GM12891 (cell line): Measurements from ENCODE around the gene TCAP.
A peak's percentile ranks its signal among the peaks of the same experiment; 100 is the strongest.

Experiments
- DNase-seq: peaks from one replicate; pipeline ENCODE4 v3.0.0; 2011; ENCODE audit warnings: low spot score; ENCODE audit not compliant: insufficient read length
- FAIRE-seq: peaks from 2 replicates; lab custom pipeline; 2011; peaks lifted over from hg19 to GRCh38; lab: Jason Lieb, UNC
- PAX5 ChIP-seq: IDR thresholded peaks from 2 replicates; pipeline ENCODE4 v1.6.1; 2011; ENCODE audit warnings: low read length, moderate library complexity, mild to moderate bottlenecking; ENCODE audit not compliant: insufficient read depth, severe bottlenecking
- POLR2A ChIP-seq: IDR thresholded peaks from 2 replicates; pipeline ENCODE4 v1.6.1; 2011; ENCODE audit warnings: low read depth, low read length, control low read depth
- POLR2AphosphoS5 ChIP-seq: IDR thresholded peaks from 2 replicates; pipeline ENCODE4 v1.6.1; 2011; ENCODE audit warnings: low read depth, low read length, control low read depth
- POU2F2 ChIP-seq: IDR thresholded peaks from 2 replicates; pipeline ENCODE4 v1.6.1; 2011; ENCODE audit warnings: low read depth, mild to moderate bottlenecking, control low read depth, low read length, moderate library complexity
- SPI1 ChIP-seq: IDR thresholded peaks from 2 replicates; pipeline ENCODE4 v1.6.1; 2011; ENCODE audit warnings: low read depth, low read length, control low read depth
- TAF1 ChIP-seq: IDR thresholded peaks from 2 replicates; pipeline ENCODE4 v1.6.1; 2011; ENCODE audit warnings: low read depth, low read length, control low read depth

The TCAP gene

DNA sequence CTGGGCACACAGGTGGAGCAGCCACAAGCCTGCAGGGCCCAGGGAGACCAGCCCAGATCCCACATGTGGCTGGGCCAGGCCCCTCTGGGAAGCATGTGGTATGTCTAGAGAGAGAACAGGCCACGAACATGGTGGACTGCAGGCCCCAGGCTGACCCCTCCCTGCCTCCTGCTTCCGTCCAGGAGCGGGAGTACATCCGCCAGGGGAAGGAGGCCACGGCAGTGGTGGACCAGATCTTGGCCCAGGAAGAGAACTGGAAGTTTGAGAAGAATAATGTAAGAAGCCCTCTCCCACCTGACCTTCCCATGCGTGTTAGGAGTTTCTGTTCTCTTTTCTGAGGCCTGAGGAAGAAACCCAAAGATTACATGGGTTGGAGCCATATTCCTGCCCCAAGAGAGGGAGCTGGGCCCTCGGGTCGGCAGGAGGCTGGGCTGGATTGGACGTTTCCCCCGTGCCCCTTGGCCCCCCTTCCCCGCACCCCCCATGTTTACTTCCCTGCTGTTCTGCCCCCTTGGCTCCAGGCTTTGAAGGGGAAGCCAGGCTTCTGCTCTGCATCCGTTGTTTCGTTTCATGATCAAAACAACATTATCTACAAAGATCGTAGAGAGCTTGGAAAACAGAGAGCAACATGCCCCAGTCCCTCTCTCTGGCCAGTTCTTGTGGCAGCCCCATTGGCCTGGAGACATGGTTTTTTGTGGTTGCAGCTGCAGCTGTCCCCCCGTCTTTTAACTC is 5.7 kb upstream of the TCAP start:
- TF ChIP-seq POLR2A (no peak), SPI1 (peak; percentile 87)
- no peak for DNase-seq
- peak; percentile 9 for FAIRE-seq

DNA sequence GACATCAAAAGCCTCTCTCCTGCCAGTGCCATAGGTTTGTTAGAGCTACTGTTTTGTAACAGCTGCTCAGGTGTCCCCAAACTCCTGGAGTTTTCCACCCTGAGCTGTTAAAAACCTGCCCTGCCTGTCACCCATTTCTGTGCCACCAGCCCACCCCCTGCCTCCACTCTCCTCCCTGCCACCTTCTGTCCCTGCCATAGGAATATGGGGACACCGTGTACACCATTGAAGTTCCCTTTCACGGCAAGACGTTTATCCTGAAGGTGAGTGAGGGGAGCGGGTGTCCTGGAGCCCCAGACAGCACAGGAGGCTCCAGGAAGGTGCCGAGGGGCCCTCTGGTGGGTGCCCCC is 5.2 kb upstream of the TCAP start:
- DNase-seq: no peak
- no peak for FAIRE-seq
- TF ChIP-seq POLR2A: no peak
- no peak for TF ChIP-seq PAX5
- no peak for TF ChIP-seq SPI1
- no peak for TF ChIP-seq POU2F2
- no peak for TF ChIP-seq POLR2AphosphoS5
- no peak for TF ChIP-seq TAF1

DNA sequence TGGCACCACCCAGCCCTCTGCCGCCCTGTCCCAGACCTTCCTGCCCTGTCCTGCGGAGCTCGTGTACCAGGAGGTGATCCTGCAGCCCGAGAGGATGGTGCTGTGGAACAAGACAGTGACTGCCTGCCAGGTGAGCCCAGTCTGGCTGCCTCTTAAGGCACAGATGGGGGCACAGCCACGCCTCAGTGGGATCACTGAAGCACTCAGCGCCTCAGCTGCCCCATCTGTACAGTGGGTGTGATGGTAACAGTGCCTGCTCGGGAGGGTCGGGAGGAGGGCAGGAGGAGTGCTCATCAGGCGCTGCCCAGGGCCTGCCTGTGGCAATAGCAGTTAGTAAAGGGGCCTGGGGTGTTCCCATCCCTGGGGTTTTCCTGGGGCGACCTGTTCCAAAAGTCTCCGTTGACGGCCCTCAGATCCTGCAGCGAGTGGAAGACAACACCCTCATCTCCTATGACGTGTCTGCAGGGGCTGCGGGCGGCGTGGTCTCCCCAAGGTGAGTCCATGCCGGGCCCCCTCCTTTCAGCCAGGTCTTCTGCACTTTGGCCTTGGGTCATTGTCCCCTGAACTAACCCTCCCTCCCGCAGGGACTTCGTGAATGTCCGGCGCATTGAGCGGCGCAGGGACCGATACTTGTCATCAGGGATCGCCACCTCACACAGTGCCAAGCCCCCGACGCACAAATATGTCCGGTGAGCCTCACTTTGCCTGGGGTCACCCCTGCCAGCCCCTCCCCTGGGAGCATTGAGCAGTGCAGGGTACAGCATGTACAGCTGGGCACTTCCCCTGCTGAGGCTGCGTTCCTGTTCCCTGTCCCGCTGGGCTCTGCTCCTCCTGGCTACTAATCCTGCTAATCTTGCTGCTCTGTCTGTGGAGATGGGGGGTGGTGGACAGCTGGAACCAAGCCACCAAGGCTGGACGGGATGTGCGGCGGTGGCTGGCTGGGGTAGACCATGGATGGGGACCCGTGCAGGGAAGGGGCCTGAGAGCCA is 4.5 kb upstream of the TCAP start:
- TF ChIP-seq POU2F2: no peak
- no peak for TF ChIP-seq TAF1
- no peak for TF ChIP-seq POLR2A
- no peak for TF ChIP-seq POLR2AphosphoS5
- TF ChIP-seq SPI1: no peak
- TF ChIP-seq PAX5: no peak
- DNase-seq (no peak), FAIRE-seq (no peak)

DNA sequence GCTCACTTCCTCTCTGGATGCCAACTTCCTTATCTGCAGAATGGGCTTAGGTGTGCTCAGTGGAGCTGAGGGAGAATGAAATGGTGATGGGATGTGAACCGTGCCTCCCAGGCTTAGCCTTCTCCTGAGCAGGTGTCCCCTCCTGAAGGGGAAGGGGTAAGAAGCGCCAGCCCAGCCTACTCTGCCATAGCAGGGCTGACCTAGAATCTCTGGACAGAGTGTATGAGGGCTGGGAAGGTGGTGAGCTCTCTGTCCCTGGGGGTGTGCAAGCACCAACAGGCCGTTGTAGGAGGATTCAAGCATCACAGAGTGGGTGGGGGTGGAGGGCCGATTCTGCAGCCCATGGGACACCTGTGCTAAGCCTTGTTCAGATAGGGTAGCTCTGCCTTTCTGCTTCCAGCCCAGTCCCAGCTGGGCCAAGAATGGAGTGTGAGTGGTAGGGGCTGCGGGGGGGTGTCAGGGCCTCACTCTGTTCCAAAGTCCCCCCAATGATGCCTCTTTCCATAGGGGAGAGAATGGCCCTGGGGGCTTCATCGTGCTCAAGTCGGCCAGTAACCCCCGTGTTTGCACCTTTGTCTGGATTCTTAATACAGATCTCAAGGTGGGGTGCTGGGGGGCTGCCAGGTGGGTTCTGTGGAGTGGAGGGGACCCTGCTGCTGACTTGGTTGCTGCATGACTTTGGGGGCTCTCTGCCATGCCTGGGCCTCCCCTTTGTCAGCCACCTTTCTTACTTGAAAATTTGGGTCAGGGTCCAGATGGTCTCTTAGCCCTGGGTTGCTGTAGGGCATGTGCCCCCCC is 3.2 kb upstream of the TCAP start:
- TF ChIP-seq SPI1 (peak; percentile 7; the same call in 1 of the 2 replicates), TAF1 (no peak)
- FAIRE-seq: no peak
- no peak for DNase-seq

DNA sequence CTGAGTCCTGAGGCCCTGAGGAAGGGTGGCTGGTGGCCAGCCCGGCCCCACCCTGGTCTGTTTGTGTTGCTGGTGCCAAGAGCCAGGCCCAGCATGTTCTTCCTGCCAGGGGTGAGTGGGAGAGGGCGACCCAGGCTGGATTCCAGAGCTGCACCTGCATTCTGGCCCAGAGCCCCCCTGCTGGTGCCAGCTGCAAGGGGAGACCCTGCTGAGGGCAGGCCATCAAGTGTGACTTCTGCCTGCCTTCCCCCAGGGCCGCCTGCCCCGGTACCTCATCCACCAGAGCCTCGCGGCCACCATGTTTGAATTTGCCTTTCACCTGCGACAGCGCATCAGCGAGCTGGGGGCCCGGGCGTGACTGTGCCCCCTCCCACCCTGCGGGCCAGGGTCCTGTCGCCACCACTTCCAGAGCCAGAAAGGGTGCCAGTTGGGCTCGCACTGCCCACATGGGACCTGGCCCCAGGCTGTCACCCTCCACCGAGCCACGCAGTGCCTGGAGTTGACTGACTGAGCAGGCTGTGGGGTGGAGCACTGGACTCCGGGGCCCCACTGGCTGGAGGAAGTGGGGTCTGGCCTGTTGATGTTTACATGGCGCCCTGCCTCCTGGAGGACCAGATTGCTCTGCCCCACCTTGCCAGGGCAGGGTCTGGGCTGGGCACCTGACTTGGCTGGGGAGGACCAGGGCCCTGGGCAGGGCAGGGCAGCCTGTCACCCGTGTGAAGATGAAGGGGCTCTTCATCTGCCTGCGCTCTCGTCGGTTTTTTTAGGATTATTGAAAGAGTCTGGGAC is 2.4 kb upstream of the TCAP start:
- FAIRE-seq (no peak), DNase-seq (no peak)
- TF ChIP-seq POLR2A: no peak
- TF ChIP-seq POU2F2: no peak
- TF ChIP-seq PAX5: no peak
- TF ChIP-seq SPI1: no peak
- TF ChIP-seq TAF1: no peak
- no peak for TF ChIP-seq POLR2AphosphoS5

DNA sequence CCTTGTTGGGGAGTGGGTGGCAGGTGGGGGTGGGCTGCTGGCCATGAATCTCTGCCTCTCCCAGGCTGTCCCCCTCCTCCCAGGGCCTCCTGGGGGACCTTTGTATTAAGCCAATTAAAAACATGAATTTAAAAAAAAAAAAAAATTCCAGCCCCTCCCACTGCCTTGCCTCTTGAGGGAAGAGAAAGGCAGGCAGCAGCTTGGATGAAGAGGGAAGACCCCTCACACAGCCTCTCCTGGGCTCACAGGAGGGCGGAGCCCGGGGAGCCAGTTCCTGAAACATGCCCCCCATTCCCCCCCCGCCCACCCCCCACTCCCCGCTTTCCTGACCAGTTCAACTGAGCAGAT is 1.8 kb upstream of the TCAP start:
- FAIRE-seq: no peak
- DNase-seq: no peak
- no peak for TF ChIP-seq PAX5
- TF ChIP-seq POLR2AphosphoS5: no peak
- TF ChIP-seq POU2F2: no peak
- TF ChIP-seq TAF1: no peak
- TF ChIP-seq POLR2A: no peak
- no peak for TF ChIP-seq SPI1

DNA sequence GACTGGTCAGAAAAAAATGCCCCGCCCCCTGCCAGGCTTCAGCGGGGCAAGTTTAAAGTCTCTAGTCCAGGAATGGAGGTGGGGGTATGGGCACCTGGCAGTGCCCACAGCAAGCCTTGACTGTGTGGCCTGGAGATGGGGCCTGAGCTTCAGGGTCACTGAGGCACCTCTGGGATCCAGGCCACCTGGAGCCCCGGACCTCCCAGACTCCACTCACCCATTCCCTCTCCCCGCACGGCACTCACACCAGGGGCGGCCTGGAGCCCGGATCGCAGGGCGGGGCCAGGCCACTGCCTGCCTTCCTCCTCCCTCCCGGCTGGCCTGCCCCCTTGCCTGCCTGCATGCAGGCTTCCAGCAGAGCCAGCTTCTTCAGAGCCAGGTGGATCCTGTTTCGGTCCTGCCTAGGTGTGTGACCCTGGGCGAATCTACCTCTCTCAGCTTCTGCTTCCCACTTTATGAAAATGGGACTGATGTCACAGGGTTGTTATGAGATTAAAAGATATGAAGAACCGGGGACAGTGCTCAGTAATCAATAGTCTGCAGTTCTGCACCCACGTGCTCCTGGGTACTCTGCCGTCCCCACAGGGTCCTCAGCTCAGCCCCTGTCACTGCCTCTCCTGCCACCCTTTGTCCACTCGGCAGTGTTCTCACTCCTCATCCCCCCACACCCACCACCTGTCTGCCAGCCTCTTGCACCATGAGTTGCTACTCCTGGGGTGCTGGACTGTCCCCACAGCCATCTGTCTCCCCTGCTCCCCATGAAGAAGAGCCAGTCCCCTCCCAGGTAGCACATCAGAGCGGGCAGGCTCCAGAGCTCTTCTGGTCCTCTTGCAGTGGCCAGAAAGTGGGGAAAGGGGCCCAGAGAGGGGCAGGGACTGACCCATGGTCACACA is 1.2 kb upstream of the TCAP start:
- FAIRE-seq (no peak), DNase-seq (no peak)
- no peak for TF ChIP-seq SPI1
- no peak for TF ChIP-seq POLR2AphosphoS5
- no peak for TF ChIP-seq POLR2A
- no peak for TF ChIP-seq POU2F2
- TF ChIP-seq TAF1: no peak
- no peak for TF ChIP-seq PAX5

DNA sequence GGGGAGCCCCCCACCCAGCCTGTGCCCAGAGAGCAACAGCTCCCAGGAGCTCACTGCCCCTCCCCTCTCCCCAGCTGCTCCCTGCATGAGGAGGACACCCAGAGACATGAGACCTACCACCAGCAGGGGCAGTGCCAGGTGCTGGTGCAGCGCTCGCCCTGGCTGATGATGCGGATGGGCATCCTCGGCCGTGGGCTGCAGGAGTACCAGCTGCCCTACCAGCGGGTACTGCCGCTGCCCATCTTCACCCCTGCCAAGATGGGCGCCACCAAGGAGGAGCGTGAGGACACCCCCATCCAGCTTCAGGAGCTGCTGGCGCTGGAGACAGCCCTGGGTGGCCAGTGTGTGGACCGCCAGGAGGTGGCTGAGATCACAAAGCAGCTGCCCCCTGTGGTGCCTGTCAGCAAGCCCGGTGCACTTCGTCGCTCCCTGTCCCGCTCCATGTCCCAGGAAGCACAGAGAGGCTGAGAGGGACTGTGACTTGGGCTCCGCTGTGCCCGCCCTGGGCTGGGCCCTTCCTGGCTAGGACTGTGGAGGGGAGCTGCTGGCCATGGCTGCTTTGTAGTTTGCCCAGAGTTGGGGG is 584 bp downstream of the TCAP start:
- FAIRE-seq (no peak), DNase-seq (no peak)
- TF ChIP-seq SPI1 (no peak), POLR2AphosphoS5 (no peak), POLR2A (no peak), POU2F2 (no peak), PAX5 (no peak)

DNA sequence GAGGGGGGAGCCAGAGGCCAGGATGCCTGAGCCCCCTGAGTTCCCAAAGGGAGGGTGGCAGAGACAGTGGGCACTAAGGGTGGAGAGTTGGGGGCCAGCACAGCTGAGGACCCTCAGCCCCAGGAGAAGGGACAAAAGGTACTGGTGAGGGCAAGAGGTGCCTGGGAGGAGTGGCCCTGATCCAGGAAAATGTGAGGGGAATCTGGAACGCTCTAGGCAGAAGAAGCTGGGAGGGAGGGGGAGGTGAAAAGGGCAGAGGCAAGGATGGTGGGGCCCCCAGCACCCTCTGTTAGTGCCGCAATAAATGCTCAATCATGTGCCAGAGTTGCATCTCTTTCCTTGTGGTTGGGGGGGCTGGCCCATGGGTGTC is 1.1 kb downstream of the TCAP start:
- no peak for TF ChIP-seq POLR2AphosphoS5
- TF ChIP-seq PAX5: no peak
- TF ChIP-seq TAF1: no peak
- TF ChIP-seq POLR2A: no peak
- TF ChIP-seq POU2F2: no peak
- TF ChIP-seq SPI1: no peak
- FAIRE-seq: no peak

More for the DNA sequence above, 1.1 kb downstream of the TCAP start:
- no peak for DNase-seq
